ENCODE measurements around the gene CASP10. TPM values are rescaled to one million over a fixed set of nuclear protein-coding genes. Genes with fewer than 3 reads are reported as not detected.

CASP10 gene
- total and polyA plus RNA-seq, 3 experiments from 2014 or later, result 6.7 to 8.1 (median 7.3) TPM

DNA sequence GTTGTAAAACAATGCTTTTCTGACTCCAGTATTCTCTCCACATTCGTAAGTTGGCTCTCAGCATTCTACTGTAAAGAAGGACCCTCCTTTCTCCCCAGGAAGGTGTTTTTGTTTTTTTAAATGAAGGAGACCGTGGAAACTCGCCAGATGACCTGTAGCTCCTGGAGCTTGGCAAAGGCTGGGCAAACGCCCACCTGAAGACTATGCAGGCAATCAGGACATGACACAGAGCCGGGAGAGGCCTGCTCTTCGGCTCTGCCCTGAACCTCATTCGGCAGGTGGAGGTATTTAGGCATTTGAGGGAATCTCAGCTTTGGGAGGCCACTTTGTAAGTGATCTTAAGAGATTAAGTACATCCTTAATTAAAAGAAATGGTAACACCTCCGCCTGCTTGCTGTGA, 17.4 kb downstream of the CASP10 start:
- Histone ChIP-seq H3K4me3 (ENCODE audit: low read length) (no peak overlapping the region), H3K36me3 (ENCODE audit: insufficient read depth, low read length) (peaks cover 28% of the 10 kb centered on the region), H3K27me3 (ENCODE audit: insufficient read depth, low read length, poor library complexity, severe bottlenecking) (no peaks in the 10 kb centered on the region), H3K9me3 (ENCODE audit: low read length) (no peaks in the 10 kb centered on the region), H3K27ac (ENCODE audit: low read depth, low read length) (no peak overlapping the region), H3K4me1 (ENCODE audit: insufficient read depth, low read length) (peaks cover 25% of the 10 kb centered on the region)
- no peaks in the 10 kb centered on the region for H3K27me3 Mint-ChIP-seq
- POLR2A ChIA-PET, result no interaction called here
- no peaks in the 10 kb centered on the region for H3K9me3 Mint-ChIP-seq
- H3K27ac Mint-ChIP-seq, result peak overlapping the region in 5 of 8 donors; percentile 2 to 82 (median 55)
- no peak for DNase-seq
- H3K36me3 Mint-ChIP-seq, result peaks cover 3 to 55% (median 17%) of the 10 kb centered on the region in 3 donors
- H3K4me1 Mint-ChIP-seq, result peaks cover 11 to 28% (median 23%) of the 10 kb centered on the region in 3 donors
- CTCF ChIA-PET, result interaction anchor here (3.7 kb wide), 1 partner anchor 32 kb away, joined by 14 read pairs; no protein-coding TSS in a partner anchor
- H3K4me3 Mint-ChIP-seq, result no peak overlapping the region

GRCh38 chr2:201201371-201201770, 18.4 kb downstream of the CASP10 start:
- Histone ChIP-seq H3K27ac (ENCODE audit: low read depth, low read length) (no peak overlapping the region), H3K4me3 (ENCODE audit: low read length) (no peak overlapping the region), H3K36me3 (ENCODE audit: insufficient read depth, low read length) (peaks cover 21% of the 10 kb centered on the region), H3K9me3 (ENCODE audit: low read length) (no peaks in the 10 kb centered on the region), H3K4me1 (ENCODE audit: insufficient read depth, low read length) (peaks cover 20% of the 10 kb centered on the region), H3K27me3 (ENCODE audit: insufficient read depth, low read length, poor library complexity, severe bottlenecking) (no peaks in the 10 kb centered on the region)
- Mint-ChIP-seq H3K9me3 (no peaks in the 10 kb centered on the region), H3K4me3 (no peak overlapping the region), H3K36me3 (peaks cover 3 to 51% (median 13%) of the 10 kb centered on the region in 3 donors), H3K27me3 (no peaks in the 10 kb centered on the region), H3K4me1 (peaks cover 8 to 22% (median 14%) of the 10 kb centered on the region in 3 donors), H3K27ac (peak overlapping the region in 4 of 8 donors; percentile 47 to 89 (median 66))
- peak in 1 of 5 donors; percentile 39 for DNase-seq
- ChIA-PET CTCF (interaction anchor here (3.7 kb wide), 1 partner anchor 31 kb away, joined by 14 read pairs; no protein-coding TSS in a partner anchor), POLR2A (no interaction called here)

DNA sequence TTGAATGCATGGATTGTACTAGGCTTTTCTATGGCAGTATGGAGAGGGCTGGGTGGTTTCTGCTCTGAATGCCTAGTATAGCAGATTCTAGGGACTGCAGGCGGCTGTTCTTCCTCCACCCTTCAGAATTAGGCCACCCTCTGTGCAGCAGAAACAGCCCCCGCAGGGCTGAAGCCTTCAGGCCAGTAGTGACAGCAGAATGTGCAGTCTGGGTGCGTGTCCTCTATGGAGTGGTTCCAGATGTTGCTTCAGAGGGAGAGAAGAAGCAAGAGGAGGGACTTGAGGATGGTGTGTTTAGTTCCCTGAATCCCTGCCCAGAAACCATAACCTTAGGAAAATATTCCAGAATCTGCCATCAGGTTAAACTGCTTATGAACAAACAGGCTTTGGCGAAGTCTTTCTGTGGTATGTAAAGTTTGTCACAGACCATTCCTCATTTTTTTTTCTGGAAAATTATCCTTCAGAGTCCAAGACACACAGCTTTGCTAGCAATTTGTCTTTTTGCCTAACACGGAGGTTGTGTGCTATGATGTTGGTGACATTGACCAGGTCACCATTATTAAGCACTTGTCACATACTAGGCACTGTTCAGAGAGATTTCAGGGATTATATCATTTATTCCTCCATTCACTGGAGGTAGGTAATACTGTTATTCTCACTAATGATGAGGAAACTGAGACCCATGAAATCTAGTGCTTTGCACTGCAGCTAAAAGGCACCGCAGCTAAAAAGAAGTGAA, 21.1 kb downstream of the CASP10 start:
- peaks cover 8 to 12% (median 10%) of the 10 kb centered on the region in 3 donors for H3K4me1 Mint-ChIP-seq
- Histone ChIP-seq H3K4me1 (ENCODE audit: insufficient read depth, low read length) (peaks cover 20% of the 10 kb centered on the region), H3K27ac (ENCODE audit: low read depth, low read length) (no peak overlapping the region), H3K9me3 (ENCODE audit: low read length) (no peaks in the 10 kb centered on the region), H3K36me3 (ENCODE audit: insufficient read depth, low read length) (peaks cover 16% of the 10 kb centered on the region), H3K4me3 (ENCODE audit: low read length) (no peak overlapping the region), H3K27me3 (ENCODE audit: insufficient read depth, low read length, poor library complexity, severe bottlenecking) (no peaks in the 10 kb centered on the region)
- no peaks in the 10 kb centered on the region for H3K27me3 Mint-ChIP-seq
- H3K27ac Mint-ChIP-seq, result no peak overlapping the region
- peaks cover 10 to 53% (median 17%) of the 10 kb centered on the region in 3 donors for H3K36me3 Mint-ChIP-seq
- H3K9me3 Mint-ChIP-seq, result no peaks in the 10 kb centered on the region
- ChIA-PET POLR2A (no interaction called here), CTCF (no interaction called here)
- no peak for DNase-seq
- H3K4me3 Mint-ChIP-seq, result peak overlapping the region in 1 of 7 donors; percentile 36

GRCh38 chr2:201204655-201205514, 21.9 kb downstream of the CASP10 start:
- Mint-ChIP-seq H3K9me3 (no peaks in the 10 kb centered on the region), H3K27me3 (no peaks in the 10 kb centered on the region), H3K36me3 (peaks cover 18 to 56% (median 19%) of the 10 kb centered on the region in 3 donors), H3K4me3 (no peak overlapping the region), H3K27ac (no peak overlapping the region), H3K4me1 (peaks cover 11 to 16% (median 13%) of the 10 kb centered on the region in 3 donors)
- no peak for DNase-seq
- Histone ChIP-seq H3K36me3 (ENCODE audit: insufficient read depth, low read length) (peaks cover 15% of the 10 kb centered on the region), H3K27ac (ENCODE audit: low read depth, low read length) (no peak overlapping the region), H3K27me3 (ENCODE audit: insufficient read depth, low read length, poor library complexity, severe bottlenecking) (no peaks in the 10 kb centered on the region), H3K9me3 (ENCODE audit: low read length) (no peaks in the 10 kb centered on the region), H3K4me3 (ENCODE audit: low read length) (no peak overlapping the region), H3K4me1 (ENCODE audit: insufficient read depth, low read length) (peaks cover 23% of the 10 kb centered on the region)
- CTCF ChIA-PET, result interaction anchor here (1.3 kb wide), 1 partner anchor 22 kb away, joined by 3 read pairs; the partner anchor contains the start of gene CASP10
- POLR2A ChIA-PET, result no interaction called here

- peak overlapping the region in 1 of 8 donors; percentile 25 for H3K27ac Mint-ChIP-seq
Measured at GRCh38 chr2:201205515-201205849, 22.5 kb downstream of the CASP10 start.

DNA sequence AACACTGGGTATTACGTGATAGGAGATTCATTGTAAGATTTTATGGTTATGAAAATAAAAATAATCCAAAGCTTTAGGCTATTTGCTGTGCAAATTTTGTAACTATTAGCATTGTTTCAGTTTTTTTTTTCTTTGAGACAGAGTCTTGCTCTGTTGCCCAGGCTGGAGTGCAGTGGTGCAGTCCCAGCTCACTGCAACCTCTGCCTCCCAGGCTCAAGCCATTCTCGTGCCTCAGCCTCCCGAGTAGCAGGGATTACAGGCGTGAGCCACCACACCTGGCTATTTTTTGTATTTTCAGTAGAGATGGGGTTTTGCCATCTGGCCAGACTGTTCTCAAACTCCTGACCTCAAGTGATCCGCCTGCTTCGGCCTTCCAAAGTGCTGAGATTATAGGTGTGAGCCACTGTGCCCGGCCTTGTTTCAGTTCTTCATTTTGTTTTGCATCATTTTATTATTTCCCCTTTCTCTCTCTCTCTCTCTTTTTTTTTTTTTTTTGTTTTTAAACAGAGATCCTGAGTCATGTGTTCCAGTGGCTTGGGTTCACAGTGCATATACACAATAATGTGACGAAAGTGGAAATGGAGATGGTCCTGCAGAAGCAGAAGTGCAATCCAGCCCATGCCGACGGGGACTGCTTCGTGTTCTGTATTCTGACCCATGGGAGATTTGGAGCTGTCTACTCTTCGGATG, 25.8 kb downstream of the CASP10 start:
- no peak overlapping the region for H3K4me3 ChIP-seq (ENCODE audit: low read length)
- Mint-ChIP-seq H3K4me3 (no peak overlapping the region), H3K27me3 (no peaks in the 10 kb centered on the region), H3K36me3 (peaks cover 15 to 43% (median 22%) of the 10 kb centered on the region in 3 donors), H3K4me1 (peaks cover 15 to 27% (median 16%) of the 10 kb centered on the region in 3 donors), H3K9me3 (no peaks in the 10 kb centered on the region), H3K27ac (peak overlapping the region in 3 of 8 donors; percentile 66 to 76 (median 70))
- no peak overlapping the region for H3K27ac ChIP-seq (ENCODE audit: low read depth, low read length)
- ChIA-PET CTCF (interaction anchor here (0.8 to 4.3 kb wide), 3 partner anchors 14 to 24 kb away, joined by 3 to 21 read pairs (median 3); no protein-coding TSS in a partner anchor), POLR2A (no interaction called here)
- no peaks in the 10 kb centered on the region for H3K9me3 ChIP-seq (ENCODE audit: low read length)
- H3K4me1 ChIP-seq (ENCODE audit: insufficient read depth, low read length), result peaks cover 28% of the 10 kb centered on the region
- H3K27me3 ChIP-seq (ENCODE audit: insufficient read depth, low read length, poor library complexity, severe bottlenecking), result no peaks in the 10 kb centered on the region
- peaks cover 20% of the 10 kb centered on the region for H3K36me3 ChIP-seq (ENCODE audit: insufficient read depth, low read length)
- DNase-seq, result no peak

More at GRCh38 chr2:201205515-201205849, 22.5 kb downstream of the CASP10 start:
- Histone ChIP-seq H3K27ac (ENCODE audit: low read depth, low read length) (no peak overlapping the region), H3K27me3 (ENCODE audit: insufficient read depth, low read length, poor library complexity, severe bottlenecking) (no peaks in the 10 kb centered on the region), H3K4me1 (ENCODE audit: insufficient read depth, low read length) (peaks cover 28% of the 10 kb centered on the region), H3K4me3 (ENCODE audit: low read length) (no peak overlapping the region), H3K36me3 (ENCODE audit: insufficient read depth, low read length) (peaks cover 15% of the 10 kb centered on the region), H3K9me3 (ENCODE audit: low read length) (no peaks in the 10 kb centered on the region)
- Mint-ChIP-seq H3K4me3 (no peak overlapping the region), H3K4me1 (peaks cover 14 to 21% (median 16%) of the 10 kb centered on the region in 3 donors), H3K27me3 (no peaks in the 10 kb centered on the region), H3K9me3 (no peaks in the 10 kb centered on the region), H3K36me3 (peaks cover 15 to 56% (median 24%) of the 10 kb centered on the region in 3 donors)
- POLR2A ChIA-PET, result no interaction called here
- CTCF ChIA-PET, result interaction anchor here (1.3 kb wide), 1 partner anchor 22 kb away, joined by 3 read pairs; the partner anchor contains the start of gene CASP10
- no peak for DNase-seq

DNA sequence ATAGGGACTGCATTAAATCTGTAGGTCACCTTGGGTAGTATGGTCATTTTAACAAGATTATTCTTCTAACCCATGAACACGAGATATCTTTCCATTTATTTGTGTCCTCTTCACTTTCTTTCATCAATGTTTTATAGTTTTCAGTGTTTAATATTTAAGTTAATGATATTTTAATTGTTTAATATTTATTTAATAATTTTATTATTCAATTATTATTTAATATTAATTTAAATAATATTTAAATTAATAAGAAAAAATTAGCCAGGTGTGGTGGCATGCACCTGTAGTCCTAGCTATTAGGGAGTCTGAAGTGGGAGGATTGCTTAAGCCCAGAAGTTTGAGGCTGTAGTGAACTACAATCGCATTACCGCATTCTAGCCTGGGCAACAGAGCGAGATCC, 33.0 kb downstream of the CASP10 start:
- Mint-ChIP-seq H3K27me3 (peaks cover 0 to 1% of the 10 kb centered on the region in 2 donors), H3K27ac (no peak overlapping the region), H3K4me1 (peaks cover 7 to 14% (median 8%) of the 10 kb centered on the region in 3 donors), H3K36me3 (peaks cover 0 to 44% (median 11%) of the 10 kb centered on the region in 3 donors), H3K4me3 (no peak overlapping the region), H3K9me3 (no peaks in the 10 kb centered on the region)
- CTCF ChIA-PET, result no interaction called here
- Histone ChIP-seq H3K4me3 (ENCODE audit: low read length) (no peak overlapping the region), H3K36me3 (ENCODE audit: insufficient read depth, low read length) (peaks cover 14% of the 10 kb centered on the region), H3K27ac (ENCODE audit: low read depth, low read length) (no peak overlapping the region), H3K4me1 (ENCODE audit: insufficient read depth, low read length) (peaks cover 21% of the 10 kb centered on the region), H3K9me3 (ENCODE audit: low read length) (no peaks in the 10 kb centered on the region), H3K27me3 (ENCODE audit: insufficient read depth, low read length, poor library complexity, severe bottlenecking) (no peaks in the 10 kb centered on the region)
- POLR2A ChIA-PET, result no interaction called here
- no peak for DNase-seq

Data from CD8-positive, alpha-beta memory T cell (primary cell).